ENCODE results near the gene RITA1.

Gene RITA1

GRCh38 chr12:113241191-113242025 lies 55.9 kb downstream of the RITA1 start:
- in situ Hi-C loops (cut with MboI; ENCODE audit: low sequenced_read_pairs), result no loop called here
